ENCODE measurements around the gene MTHFR.

Gene MTHFR

GRCh38 chr1:11786168-11786567, 19.6 kb downstream of the MTHFR start:
- H3K4me1 ChIP-seq (ENCODE audit: insufficient read depth, poor library complexity, severe bottlenecking): peaks cover 13% of the 10 kb centered on the region
- no peaks in the 10 kb centered on the region for H3K27me3 ChIP-seq (ENCODE audit: insufficient read depth, poor library complexity, severe bottlenecking)
- no peaks in the 10 kb centered on the region for H3K36me3 ChIP-seq (ENCODE audit: low read depth)

GRCh38 chr1:11784993-11785769, 20.6 kb downstream of the MTHFR start:
- Histone ChIP-seq H3K4me1 (ENCODE audit: insufficient read depth, poor library complexity, severe bottlenecking) (peaks cover 7% of the 10 kb centered on the region), H3K36me3 (ENCODE audit: low read depth) (no peaks in the 10 kb centered on the region), H3K27me3 (ENCODE audit: insufficient read depth, poor library complexity, severe bottlenecking) (no peaks in the 10 kb centered on the region), H3K4me3 (ENCODE audit: severe bottlenecking) (no peak overlapping the region), H3K27ac (ENCODE audit: poor library complexity, severe bottlenecking) (no peak overlapping the region), H3K9me3 (ENCODE audit: severe bottlenecking) (no peaks in the 10 kb centered on the region)
- DNase-seq (ENCODE audit: low spot score): no peak
- peak; percentile 86 for TF ChIP-seq CTCF (IDR thresholded peaks at IDR 0.05; ENCODE audit: poor library complexity, severe bottlenecking)
- ATAC-seq (ENCODE audit: low read depth): peak; percentile 67

More at GRCh38 chr1:11786168-11786567, 19.6 kb downstream of the MTHFR start:
- H3K9me3 ChIP-seq (ENCODE audit: severe bottlenecking): no peaks in the 10 kb centered on the region
- H3K4me3 ChIP-seq (ENCODE audit: severe bottlenecking): no peak overlapping the region
- DNase-seq (ENCODE audit: low spot score): no peak
- H3K27ac ChIP-seq (ENCODE audit: poor library complexity, severe bottlenecking): no peak overlapping the region
- ATAC-seq (ENCODE audit: low read depth): no peak
- TF ChIP-seq CTCF (IDR thresholded peaks at IDR 0.05; ENCODE audit: poor library complexity, severe bottlenecking): no peak

GRCh38 chr1:11784256-11784992, 21.3 kb downstream of the MTHFR start:
- no peaks in the 10 kb centered on the region for H3K9me3 ChIP-seq (ENCODE audit: severe bottlenecking)
- no peak overlapping the region for H3K27ac ChIP-seq (ENCODE audit: poor library complexity, severe bottlenecking)
- H3K36me3 ChIP-seq (ENCODE audit: low read depth): no peaks in the 10 kb centered on the region
- H3K27me3 ChIP-seq (ENCODE audit: insufficient read depth, poor library complexity, severe bottlenecking): no peaks in the 10 kb centered on the region
- no peak for DNase-seq (ENCODE audit: low spot score)
- peaks cover 7% of the 10 kb centered on the region for H3K4me1 ChIP-seq (ENCODE audit: insufficient read depth, poor library complexity, severe bottlenecking)
- ATAC-seq (ENCODE audit: low read depth): no peak
- no peak overlapping the region for H3K4me3 ChIP-seq (ENCODE audit: severe bottlenecking)
- no peak for TF ChIP-seq CTCF (IDR thresholded peaks at IDR 0.05; ENCODE audit: poor library complexity, severe bottlenecking)

GRCh38 chr1:11783556-11783955, 22.2 kb downstream of the MTHFR start:
- Histone ChIP-seq H3K27ac (ENCODE audit: poor library complexity, severe bottlenecking) (no peak overlapping the region), H3K9me3 (ENCODE audit: severe bottlenecking) (no peaks in the 10 kb centered on the region), H3K4me3 (ENCODE audit: severe bottlenecking) (no peak overlapping the region), H3K27me3 (ENCODE audit: insufficient read depth, poor library complexity, severe bottlenecking) (no peaks in the 10 kb centered on the region), H3K4me1 (ENCODE audit: insufficient read depth, poor library complexity, severe bottlenecking) (peaks cover 7% of the 10 kb centered on the region), H3K36me3 (ENCODE audit: low read depth) (no peaks in the 10 kb centered on the region)
- DNase-seq (ENCODE audit: low spot score) (no peak), ATAC-seq (ENCODE audit: low read depth) (no peak)
- TF ChIP-seq CTCF (IDR thresholded peaks at IDR 0.05; ENCODE audit: poor library complexity, severe bottlenecking): no peak

Data from RWPE2 (cell line).